ENCODE measurements around the gene BOD1L1.

DNA sequence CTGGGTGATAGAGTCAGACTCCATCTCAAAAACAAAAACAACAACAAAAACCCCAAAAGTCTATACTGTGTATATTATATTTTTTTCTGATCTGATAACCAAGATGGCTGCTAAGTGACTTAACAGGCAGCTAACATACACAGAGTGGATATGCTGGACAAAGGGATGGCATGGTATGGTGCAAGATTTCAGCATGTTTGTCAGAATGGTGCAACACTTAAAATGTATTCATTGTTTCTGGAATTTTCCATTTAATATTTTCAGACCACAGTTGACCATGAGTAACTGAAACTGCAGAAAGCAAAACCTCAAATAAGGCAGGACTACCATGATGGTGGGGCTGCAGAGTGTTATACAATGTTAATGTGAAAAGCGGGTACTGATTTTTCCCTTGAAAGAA lies 6.1 kb upstream of the BOD1L1 start:
- no peak for TF ChIP-seq EZH2 (IDR thresholded peaks at IDR 0.05; ENCODE audit: low read length, missing control alignments)
- TF ChIP-seq, protein P1, sequence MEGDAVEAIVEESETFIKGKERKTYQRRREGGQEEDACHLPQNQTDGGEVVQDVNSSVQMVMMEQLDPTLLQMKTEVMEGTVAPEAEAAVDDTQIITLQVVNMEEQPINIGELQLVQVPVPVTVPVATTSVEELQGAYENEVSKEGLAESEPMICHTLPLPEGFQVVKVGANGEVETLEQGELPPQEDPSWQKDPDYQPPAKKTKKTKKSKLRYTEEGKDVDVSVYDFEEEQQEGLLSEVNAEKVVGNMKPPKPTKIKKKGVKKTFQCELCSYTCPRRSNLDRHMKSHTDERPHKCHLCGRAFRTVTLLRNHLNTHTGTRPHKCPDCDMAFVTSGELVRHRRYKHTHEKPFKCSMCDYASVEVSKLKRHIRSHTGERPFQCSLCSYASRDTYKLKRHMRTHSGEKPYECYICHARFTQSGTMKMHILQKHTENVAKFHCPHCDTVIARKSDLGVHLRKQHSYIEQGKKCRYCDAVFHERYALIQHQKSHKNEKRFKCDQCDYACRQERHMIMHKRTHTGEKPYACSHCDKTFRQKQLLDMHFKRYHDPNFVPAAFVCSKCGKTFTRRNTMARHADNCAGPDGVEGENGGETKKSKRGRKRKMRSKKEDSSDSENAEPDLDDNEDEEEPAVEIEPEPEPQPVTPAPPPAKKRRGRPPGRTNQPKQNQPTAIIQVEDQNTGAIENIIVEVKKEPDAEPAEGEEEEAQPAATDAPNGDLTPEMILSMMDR (conservative IDR thresholded peaks at IDR 0.05 in 1 of 2, IDR thresholded peaks at IDR 0.05 in 1 of 2; ENCODE audit: low read depth in 1 of 2, low read length in 2 of 2), result no peak
